Liver (tissue), 9 donors: ENCODE results near the gene NHS. TPM values are rescaled to one million over a fixed set of nuclear protein-coding genes. Genes with fewer than 3 reads are reported as not detected.

Experiments used
- DNase-seq: peaks from one replicate; pipeline ENCODE4 v3.0.0-alpha.2; 2017; ENCODE audit warnings: low spot score
- H3K27ac ChIP-seq, 2 donors: one replicate each; pipeline ENCODE4 v1.7.0; 2013; ENCODE audit warnings: inconsistent platforms in 2 of 2, low read length in 2 of 2, control low read depth in 1 of 2, low read depth in 1 of 2, mild to moderate bottlenecking in 1 of 2
- H3K27me3 ChIP-seq, 4 donors: one replicate each; pipeline versions ENCODE4 v1.6.1 to v1.7.0; 2013; ENCODE audit warnings: low read length in 3 of 4, inconsistent platforms in 1 of 4, mild to moderate bottlenecking in 1 of 4, moderate library complexity in 1 of 4; ENCODE audit not compliant: control insufficient read depth in 4 of 4, insufficient read depth in 4 of 4
- H3K36me3 ChIP-seq, 4 donors: one replicate each; pipeline versions ENCODE4 v1.6.1 to v1.7.0; 2013; ENCODE audit warnings: low read length in 3 of 4, mild to moderate bottlenecking in 3 of 4, low read depth in 1 of 4, moderate library complexity in 1 of 4; ENCODE audit not compliant: control insufficient read depth in 4 of 4, insufficient read depth in 3 of 4
- H3K4me1 ChIP-seq, 4 donors: one replicate each; pipeline versions ENCODE4 v1.6.1 to v1.7.0; 2013; ENCODE audit warnings: low read length in 3 of 4, mild to moderate bottlenecking in 3 of 4, moderate library complexity in 1 of 4; ENCODE audit not compliant: control insufficient read depth in 4 of 4, insufficient read depth in 4 of 4
- H3K4me3 ChIP-seq, 3 donors: one replicate each; pipeline versions ENCODE4 v1.6.1 to v1.7.0; 2013; ENCODE audit warnings: low read length in 3 of 3, control low read depth in 1 of 3, low read depth in 1 of 3, mild to moderate bottlenecking in 1 of 3
- H3K9ac ChIP-seq, 2 donors: one replicate each; pipeline ENCODE4 v1.7.0; 2013; ENCODE audit warnings: low read length in 2 of 2, mild to moderate bottlenecking in 2 of 2, moderate library complexity in 2 of 2, control low read depth in 1 of 2, low read depth in 1 of 2
- H3K9me3 ChIP-seq, 4 donors: one replicate each; pipeline versions ENCODE4 v1.6.1 to v1.7.0; 2013; ENCODE audit warnings: low read length in 3 of 4; ENCODE audit not compliant: control insufficient read depth in 4 of 4
- EGR1 ChIP-seq, 2 donors: IDR thresholded peaks; 2 replicates each; pipeline ENCODE4 v1.6.1; 2016 to 2018; ENCODE audit warnings: antibody characterized with exemption in 2 of 2, low read depth in 2 of 2
- FOXA1 ChIP-seq: IDR thresholded peaks from 2 replicates; pipeline ENCODE4 v1.6.1; 2016; ENCODE audit warnings: antibody characterized with exemption
- GABPA ChIP-seq, 2 donors: IDR thresholded peaks in 1 of 2; conservative IDR thresholded peaks in 1 of 2; 2 replicates each; pipeline ENCODE4 v1.6.1; 2016; ENCODE audit warnings: antibody characterized with exemption in 2 of 2, mild to moderate bottlenecking in 1 of 2, moderate library complexity in 1 of 2
- HNF4A ChIP-seq, 2 donors: conservative IDR thresholded peaks; 2 replicates each; pipeline ENCODE4 v1.6.1; 2016; ENCODE audit warnings: antibody characterized with exemption in 2 of 2, mild to moderate bottlenecking in 2 of 2
- HNF4G ChIP-seq: IDR thresholded peaks from 2 replicates; pipeline ENCODE4 v1.6.1; 2016; ENCODE audit warnings: antibody characterized with exemption
- JUND ChIP-seq, 2 donors: IDR thresholded peaks; 2 replicates each; pipeline ENCODE4 v1.6.1; 2016; ENCODE audit warnings: antibody characterized with exemption in 2 of 2
- NR2F2 ChIP-seq: IDR thresholded peaks from 2 replicates; pipeline ENCODE4 v1.6.1; 2016; ENCODE audit warnings: antibody characterized with exemption
- RAD21 ChIP-seq, 2 donors: IDR thresholded peaks; 2 replicates each; pipeline ENCODE4 v1.6.1; 2016; ENCODE audit warnings: antibody characterized with exemption in 2 of 2, mild to moderate bottlenecking in 2 of 2
- RXRA ChIP-seq, 2 donors: IDR thresholded peaks; 2 replicates each; pipeline ENCODE4 v1.6.1; 2017 to 2018; ENCODE audit warnings: antibody characterized with exemption in 2 of 2, mild to moderate bottlenecking in 1 of 2
- SP1 ChIP-seq: IDR thresholded peaks from 2 replicates; pipeline ENCODE4 v1.6.1; 2018; ENCODE audit warnings: antibody characterized with exemption, mild to moderate bottlenecking
- TAF1 ChIP-seq: conservative IDR thresholded peaks from 2 replicates; pipeline ENCODE4 v1.6.1; 2016; ENCODE audit warnings: antibody characterized with exemption, mild to moderate bottlenecking
- YY1 ChIP-seq: IDR thresholded peaks from 2 replicates; pipeline ENCODE4 v1.6.1; 2016; ENCODE audit warnings: antibody characterized with exemption, mild to moderate bottlenecking
- WGBS: extraction: QIAGEN DNeasy Blood & Tissue Kit; methylation state at CpG from one replicate; pipeline ENCODE4 v1.1.7; 2013; 5-methylcytosine and 5-hydroxymethylcytosine counted together
- polyA plus RNA-seq, 2 donors: library from polyadenylated mRNA; stranded (reverse) in 1 of 2; unstranded in 1 of 2; fragments of 200-250 nt in 1 of 2; fragments of >200 nt in 1 of 2; fragmentation: Nextera tagmentation in 1 of 2; extraction: Ambion mirVana in 1 of 2; gene quantifications; one replicate each; pipeline versions ENCODE4 v1.2.1 to v1.2.3, GENCODE V29; 2013 to 2015
- total RNA-seq, 2 donors: library from RNA; depleted of rRNA; stranded (reverse); fragments of >200 nt; gene quantifications; one replicate each; pipeline ENCODE4 v1.2.3, GENCODE V29; 2014
- TF ChIP-seq, protein P1 (sequence below): IDR thresholded peaks from 2 replicates; pipeline ENCODE4 v1.6.1; 2016; ENCODE audit warnings: antibody characterized with exemption, mild to moderate bottlenecking
- TF ChIP-seq, protein P2 (sequence below): IDR thresholded peaks from 2 replicates; pipeline ENCODE4 v1.6.1; 2016; ENCODE audit warnings: antibody characterized with exemption
- TF ChIP-seq, protein P3 (sequence below): IDR thresholded peaks from 2 replicates; pipeline ENCODE4 v1.6.1; 2016; ENCODE audit warnings: antibody characterized with exemption
- TF ChIP-seq, protein P4 (sequence below): IDR thresholded peaks from 2 replicates; pipeline ENCODE4 v1.6.1; 2016; ENCODE audit warnings: antibody characterized with exemption
- donor health status: healthy.
- donor health status: healthy.
- donor health status: healthy.
- donor health status: healthy.
- donor health status: healthy.

The NHS gene
- total and polyA plus RNA-seq, 4 donors: 0.03 to 0.17 (median 0.10) TPM

DNA sequence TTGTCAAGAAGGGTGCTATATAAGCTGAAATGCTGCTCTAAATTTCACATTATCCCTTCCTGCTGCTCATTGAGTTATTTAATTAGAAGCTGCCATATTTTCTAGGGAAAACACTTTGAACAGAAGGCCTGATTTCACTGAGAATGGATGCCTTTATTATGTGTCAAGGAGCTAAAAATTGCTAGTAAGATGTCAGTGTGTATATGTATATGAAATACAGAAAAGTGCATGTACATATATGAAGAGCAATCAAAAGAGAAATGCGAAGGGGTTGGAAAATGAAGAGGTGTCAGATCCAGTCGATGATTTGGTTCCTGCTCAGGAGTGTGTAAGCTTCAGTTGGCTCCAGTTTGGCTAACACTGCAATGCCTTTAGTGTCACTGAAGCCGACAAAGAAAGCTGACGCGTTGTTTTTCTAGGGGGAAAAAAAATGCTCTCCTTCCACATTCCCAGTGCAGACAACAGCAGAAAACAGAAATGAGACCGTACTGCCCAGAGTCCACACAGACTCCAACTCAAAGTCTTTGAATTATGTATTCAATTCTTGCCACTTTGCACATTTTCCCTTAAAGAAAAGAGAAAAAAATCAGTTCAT lies 154.2 kb downstream of the NHS start:
- WGBS: 31% methylated on average over 6 of the region's 6 CpGs

DNA sequence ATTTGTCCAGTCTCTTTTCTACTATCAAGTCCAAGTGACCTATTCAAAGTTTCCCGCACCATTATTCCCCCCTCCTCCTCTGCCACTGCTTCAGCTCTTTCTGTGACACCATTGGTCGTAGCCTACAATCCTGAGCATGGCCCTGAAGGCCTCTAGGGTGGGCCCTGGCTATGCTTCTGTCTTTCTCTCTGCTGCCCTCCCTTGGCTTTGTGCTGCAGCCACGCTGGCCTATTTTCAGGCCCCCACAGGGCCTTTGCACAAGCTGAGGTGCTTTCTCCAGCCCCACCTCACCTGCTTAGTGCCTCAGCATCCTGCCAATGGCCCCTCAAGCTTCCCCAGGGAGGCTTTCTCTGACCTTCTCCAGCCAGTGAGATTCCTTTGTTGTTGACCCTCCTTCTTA lies 156.5 kb downstream of the NHS start:
- no peak overlapping the region for H3K27ac ChIP-seq
- no peak overlapping the region for H3K4me3 ChIP-seq
- no peaks in the 10 kb centered on the region for H3K36me3 ChIP-seq
- 90% methylated on average over 3 of the region's 3 CpGs for WGBS
- no peaks in the 10 kb centered on the region for H3K9me3 ChIP-seq
- H3K9ac ChIP-seq: no peak overlapping the region
- no peaks in the 10 kb centered on the region for H3K4me1 ChIP-seq
- DNase-seq: no peak
- peaks cover 0 to 2% (median 0%) of the 10 kb centered on the region in 4 donors for H3K27me3 ChIP-seq
- TF ChIP-seq SP1: no peak
- TF ChIP-seq TAF1: no peak
- TF ChIP-seq, protein P1, sequence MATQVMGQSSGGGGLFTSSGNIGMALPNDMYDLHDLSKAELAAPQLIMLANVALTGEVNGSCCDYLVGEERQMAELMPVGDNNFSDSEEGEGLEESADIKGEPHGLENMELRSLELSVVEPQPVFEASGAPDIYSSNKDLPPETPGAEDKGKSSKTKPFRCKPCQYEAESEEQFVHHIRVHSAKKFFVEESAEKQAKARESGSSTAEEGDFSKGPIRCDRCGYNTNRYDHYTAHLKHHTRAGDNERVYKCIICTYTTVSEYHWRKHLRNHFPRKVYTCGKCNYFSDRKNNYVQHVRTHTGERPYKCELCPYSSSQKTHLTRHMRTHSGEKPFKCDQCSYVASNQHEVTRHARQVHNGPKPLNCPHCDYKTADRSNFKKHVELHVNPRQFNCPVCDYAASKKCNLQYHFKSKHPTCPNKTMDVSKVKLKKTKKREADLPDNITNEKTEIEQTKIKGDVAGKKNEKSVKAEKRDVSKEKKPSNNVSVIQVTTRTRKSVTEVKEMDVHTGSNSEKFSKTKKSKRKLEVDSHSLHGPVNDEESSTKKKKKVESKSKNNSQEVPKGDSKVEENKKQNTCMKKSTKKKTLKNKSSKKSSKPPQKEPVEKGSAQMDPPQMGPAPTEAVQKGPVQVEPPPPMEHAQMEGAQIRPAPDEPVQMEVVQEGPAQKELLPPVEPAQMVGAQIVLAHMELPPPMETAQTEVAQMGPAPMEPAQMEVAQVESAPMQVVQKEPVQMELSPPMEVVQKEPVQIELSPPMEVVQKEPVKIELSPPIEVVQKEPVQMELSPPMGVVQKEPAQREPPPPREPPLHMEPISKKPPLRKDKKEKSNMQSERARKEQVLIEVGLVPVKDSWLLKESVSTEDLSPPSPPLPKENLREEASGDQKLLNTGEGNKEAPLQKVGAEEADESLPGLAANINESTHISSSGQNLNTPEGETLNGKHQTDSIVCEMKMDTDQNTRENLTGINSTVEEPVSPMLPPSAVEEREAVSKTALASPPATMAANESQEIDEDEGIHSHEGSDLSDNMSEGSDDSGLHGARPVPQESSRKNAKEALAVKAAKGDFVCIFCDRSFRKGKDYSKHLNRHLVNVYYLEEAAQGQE: no peak
- no peak for TF ChIP-seq HNF4A (conservative IDR thresholded peaks at IDR 0.05)
- no peak for TF ChIP-seq YY1
- TF ChIP-seq, protein P2, sequence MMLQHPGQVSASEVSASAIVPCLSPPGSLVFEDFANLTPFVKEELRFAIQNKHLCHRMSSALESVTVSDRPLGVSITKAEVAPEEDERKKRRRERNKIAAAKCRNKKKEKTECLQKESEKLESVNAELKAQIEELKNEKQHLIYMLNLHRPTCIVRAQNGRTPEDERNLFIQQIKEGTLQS: no peak
- TF ChIP-seq HNF4G: no peak
- TF ChIP-seq EGR1 (IDR thresholded peaks at IDR 0.05; ENCODE audit: low read depth in 2 of 2): no peak
- no peak for TF ChIP-seq GABPA (IDR thresholded peaks at IDR 0.05 in 1 of 2, conservative IDR thresholded peaks at IDR 0.05 in 1 of 2)
- TF ChIP-seq NR2F2: no peak
- TF ChIP-seq, protein P3, sequence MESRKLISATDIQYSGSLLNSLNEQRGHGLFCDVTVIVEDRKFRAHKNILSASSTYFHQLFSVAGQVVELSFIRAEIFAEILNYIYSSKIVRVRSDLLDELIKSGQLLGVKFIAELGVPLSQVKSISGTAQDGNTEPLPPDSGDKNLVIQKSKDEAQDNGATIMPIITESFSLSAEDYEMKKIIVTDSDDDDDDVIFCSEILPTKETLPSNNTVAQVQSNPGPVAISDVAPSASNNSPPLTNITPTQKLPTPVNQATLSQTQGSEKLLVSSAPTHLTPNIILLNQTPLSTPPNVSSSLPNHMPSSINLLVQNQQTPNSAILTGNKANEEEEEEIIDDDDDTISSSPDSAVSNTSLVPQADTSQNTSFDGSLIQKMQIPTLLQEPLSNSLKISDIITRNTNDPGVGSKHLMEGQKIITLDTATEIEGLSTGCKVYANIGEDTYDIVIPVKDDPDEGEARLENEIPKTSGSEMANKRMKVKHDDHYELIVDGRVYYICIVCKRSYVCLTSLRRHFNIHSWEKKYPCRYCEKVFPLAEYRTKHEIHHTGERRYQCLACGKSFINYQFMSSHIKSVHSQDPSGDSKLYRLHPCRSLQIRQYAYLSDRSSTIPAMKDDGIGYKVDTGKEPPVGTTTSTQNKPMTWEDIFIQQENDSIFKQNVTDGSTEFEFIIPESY: no peak

More for the DNA sequence above, 154.2 kb downstream of the NHS start:
- DNase-seq: no peak
- Histone ChIP-seq H3K9ac (no peak overlapping the region), H3K4me1 (no peaks in the 10 kb centered on the region), H3K27ac (no peak overlapping the region), H3K9me3 (no peaks in the 10 kb centered on the region), H3K4me3 (no peak overlapping the region), H3K36me3 (no peaks in the 10 kb centered on the region), H3K27me3 (peaks cover 0 to 2% (median 0%) of the 10 kb centered on the region in 4 donors)
- TF ChIP-seq JUND (IDR thresholded peaks at IDR 0.05) (no peak), TAF1 (no peak), NR2F2 (no peak), FOXA1 (no peak), HNF4A (conservative IDR thresholded peaks at IDR 0.05) (no peak), RAD21 (IDR thresholded peaks at IDR 0.05) (no peak), RXRA (IDR thresholded peaks at IDR 0.05) (no peak), HNF4G (no peak), SP1 (no peak), YY1 (no peak), EGR1 (IDR thresholded peaks at IDR 0.05; ENCODE audit: low read depth in 2 of 2) (no peak)
- TF ChIP-seq, protein P2: no peak
- TF ChIP-seq, protein P1: no peak
- TF ChIP-seq, protein P4, sequence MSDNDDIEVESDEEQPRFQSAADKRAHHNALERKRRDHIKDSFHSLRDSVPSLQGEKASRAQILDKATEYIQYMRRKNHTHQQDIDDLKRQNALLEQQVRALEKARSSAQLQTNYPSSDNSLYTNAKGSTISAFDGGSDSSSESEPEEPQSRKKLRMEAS: no peak
- TF ChIP-seq, protein P3: no peak
